Measurements from ENCODE around the gene POLN. TPM values are rescaled to one million over a fixed set of nuclear protein-coding genes. Genes with fewer than 3 reads are reported as not detected.

The POLN gene
- total RNA-seq, 2 donors from 2014 or later: 3.8 to 15.2 TPM

DNA sequence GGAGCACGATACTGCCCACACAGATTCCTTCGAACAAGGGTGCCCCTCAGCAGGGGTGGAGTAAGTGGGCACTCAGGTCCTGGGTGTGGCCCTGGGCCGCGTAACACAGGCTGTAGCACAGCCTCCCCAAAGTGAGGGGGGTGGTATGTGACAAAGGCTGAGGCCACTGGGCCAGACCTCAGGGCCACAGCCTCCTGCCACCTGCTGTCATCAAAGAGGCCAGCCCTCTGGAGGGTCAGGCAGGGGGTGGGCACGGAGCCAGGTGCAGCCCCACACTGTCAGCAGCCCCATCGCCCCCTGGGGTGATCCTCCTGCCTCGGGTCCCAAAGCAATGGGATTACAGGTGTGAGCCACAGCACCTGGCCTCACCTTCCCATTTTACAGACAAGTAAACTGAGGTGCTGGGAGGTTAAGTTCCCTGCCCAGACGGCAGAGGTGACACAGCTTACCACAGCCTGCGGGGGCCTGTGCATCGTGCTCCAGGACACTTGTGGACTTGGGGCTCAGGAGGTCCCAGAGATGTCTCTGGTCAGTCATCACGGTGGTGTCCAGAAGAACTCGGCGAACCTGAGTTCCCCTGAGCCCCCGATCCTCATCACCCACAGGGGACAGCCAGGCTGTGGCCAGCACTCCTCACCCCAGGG, 47.5 kb upstream of the POLN start:
- Histone ChIP-seq H3K4me3 (no peak overlapping the region), H3K4me1 (replicated peaks) (no peaks in the 10 kb centered on the region), H3K9me3 (no peaks in the 10 kb centered on the region), H3K36me3 (no peaks in the 10 kb centered on the region), H3K27ac (no peak overlapping the region), H3K27me3 (replicated peaks; ENCODE audit: insufficient read depth) (no peaks in the 10 kb centered on the region)
- intact Hi-C loops (cut with DNase I): no loop called here
- TF ChIP-seq, protein P1, sequence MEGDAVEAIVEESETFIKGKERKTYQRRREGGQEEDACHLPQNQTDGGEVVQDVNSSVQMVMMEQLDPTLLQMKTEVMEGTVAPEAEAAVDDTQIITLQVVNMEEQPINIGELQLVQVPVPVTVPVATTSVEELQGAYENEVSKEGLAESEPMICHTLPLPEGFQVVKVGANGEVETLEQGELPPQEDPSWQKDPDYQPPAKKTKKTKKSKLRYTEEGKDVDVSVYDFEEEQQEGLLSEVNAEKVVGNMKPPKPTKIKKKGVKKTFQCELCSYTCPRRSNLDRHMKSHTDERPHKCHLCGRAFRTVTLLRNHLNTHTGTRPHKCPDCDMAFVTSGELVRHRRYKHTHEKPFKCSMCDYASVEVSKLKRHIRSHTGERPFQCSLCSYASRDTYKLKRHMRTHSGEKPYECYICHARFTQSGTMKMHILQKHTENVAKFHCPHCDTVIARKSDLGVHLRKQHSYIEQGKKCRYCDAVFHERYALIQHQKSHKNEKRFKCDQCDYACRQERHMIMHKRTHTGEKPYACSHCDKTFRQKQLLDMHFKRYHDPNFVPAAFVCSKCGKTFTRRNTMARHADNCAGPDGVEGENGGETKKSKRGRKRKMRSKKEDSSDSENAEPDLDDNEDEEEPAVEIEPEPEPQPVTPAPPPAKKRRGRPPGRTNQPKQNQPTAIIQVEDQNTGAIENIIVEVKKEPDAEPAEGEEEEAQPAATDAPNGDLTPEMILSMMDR (IDR thresholded peaks at IDR 0.05): no peak
- TF ChIP-seq POLR2A (IDR thresholded peaks at IDR 0.05) (no peak), POLR2AphosphoS5 (IDR thresholded peaks at IDR 0.05) (no peak)
- DNase-seq (ENCODE audit: low spot score): no peak
- WGBS: 94% methylated on average over 14 of the region's 14 CpGs

DNA sequence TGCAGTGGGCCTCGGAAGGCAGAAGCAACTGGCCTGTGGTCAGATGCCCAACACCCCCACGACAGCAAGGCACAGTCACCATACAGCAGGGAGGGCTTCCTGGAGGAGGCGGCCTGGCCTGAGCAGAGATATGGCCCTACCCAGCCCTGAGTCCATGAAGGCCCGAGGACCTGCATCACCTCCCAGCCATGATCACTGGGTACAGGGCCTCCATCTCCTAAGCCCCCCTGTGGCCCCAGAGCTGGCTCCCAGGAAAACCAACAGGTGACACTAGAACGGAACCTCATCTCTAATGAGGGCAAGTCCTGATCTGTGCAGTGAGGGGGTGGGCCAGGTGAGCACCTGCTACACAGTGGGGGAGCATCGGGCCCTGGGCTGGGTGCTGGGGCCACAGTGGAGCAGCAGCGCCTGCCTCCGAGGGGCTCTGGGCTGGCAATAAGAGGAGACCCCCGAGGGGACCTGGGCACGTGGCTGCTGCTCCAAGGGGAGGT, 46.2 kb upstream of the POLN start:
- no peaks in the 10 kb centered on the region for H3K27me3 ChIP-seq (replicated peaks; ENCODE audit: insufficient read depth)
- TF ChIP-seq POLR2AphosphoS5 (IDR thresholded peaks at IDR 0.05) (no peak), POLR2A (IDR thresholded peaks at IDR 0.05) (no peak)
- TF ChIP-seq, protein P1 (IDR thresholded peaks at IDR 0.05): no peak
- no peaks in the 10 kb centered on the region for H3K4me1 ChIP-seq (replicated peaks)
- 91% methylated on average over 10 of the region's 10 CpGs for WGBS
- H3K9me3 ChIP-seq: no peaks in the 10 kb centered on the region
- no peaks in the 10 kb centered on the region for H3K36me3 ChIP-seq
- H3K4me3 ChIP-seq: no peak overlapping the region
- DNase-seq (ENCODE audit: low spot score): no peak
- intact Hi-C loops (cut with DNase I): no loop called here
- H3K27ac ChIP-seq: no peak overlapping the region

DNA sequence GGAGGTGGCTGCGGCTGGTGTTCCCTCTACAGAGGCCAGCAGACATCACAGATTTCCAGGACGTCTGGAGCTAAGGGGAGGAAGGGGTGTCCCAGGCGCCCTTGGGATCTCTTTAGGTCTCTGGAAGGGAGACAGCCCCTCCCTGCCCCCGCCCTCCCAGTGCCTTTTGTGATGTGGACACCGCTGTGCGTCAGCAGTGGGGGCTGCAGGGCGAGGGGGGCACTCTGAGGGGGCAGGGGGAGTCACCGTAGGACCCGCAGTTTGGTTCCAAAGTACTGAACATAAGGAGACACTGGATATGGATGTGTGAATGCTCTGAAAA, 45.6 kb upstream of the POLN start:
- no peaks in the 10 kb centered on the region for H3K4me1 ChIP-seq (replicated peaks)
- TF ChIP-seq, protein P1 (IDR thresholded peaks at IDR 0.05): no peak
- TF ChIP-seq POLR2A (IDR thresholded peaks at IDR 0.05): no peak
- DNase-seq (ENCODE audit: low spot score): no peak
- no peaks in the 10 kb centered on the region for H3K27me3 ChIP-seq (replicated peaks; ENCODE audit: insufficient read depth)
- H3K9me3 ChIP-seq: no peaks in the 10 kb centered on the region
- intact Hi-C loops (cut with DNase I): no loop called here
- no peak overlapping the region for H3K27ac ChIP-seq
- 87% methylated on average over 9 of the region's 9 CpGs for WGBS
- no peaks in the 10 kb centered on the region for H3K36me3 ChIP-seq
- no peak overlapping the region for H3K4me3 ChIP-seq

- TF ChIP-seq POLR2A (IDR thresholded peaks at IDR 0.05): no peak
- TF ChIP-seq, protein P1 (IDR thresholded peaks at IDR 0.05): no peak
- no peak for TF ChIP-seq POLR2AphosphoS5 (IDR thresholded peaks at IDR 0.05)
- H3K4me3 ChIP-seq: no peak overlapping the region
- H3K27me3 ChIP-seq (replicated peaks; ENCODE audit: insufficient read depth): no peaks in the 10 kb centered on the region
- no peaks in the 10 kb centered on the region for H3K9me3 ChIP-seq
- no peaks in the 10 kb centered on the region for H3K4me1 ChIP-seq (replicated peaks)
- no peaks in the 10 kb centered on the region for H3K36me3 ChIP-seq
- WGBS: 62% methylated on average over 19 of the region's 19 CpGs
- intact Hi-C loops (cut with DNase I): no loop called here
- no peak for DNase-seq (ENCODE audit: low spot score)
- no peak overlapping the region for H3K27ac ChIP-seq
Observed at GRCh38 chr4:2286904-2287593, 45.1 kb upstream of the POLN start.
